ENCODE data around the gene RAP1GDS1. TPM values are rescaled to one million over a fixed set of nuclear protein-coding genes. Genes with fewer than 3 reads are reported as not detected.
"Not testable (repeated sequence)": the region's sequence is repeated elsewhere in the genome, so short reads cannot be mapped to it uniquely, and the experiment has no call there.

The RAP1GDS1 gene
- total RNA-seq, 1 donor from 2014 or later, result 31.6 TPM

GRCh38 chr4:98452091-98452490 is 190.9 kb downstream of the RAP1GDS1 start:
- Mint-ChIP-seq H3K9me3 (peaks cover 3% of the 10 kb centered on the region), H3K4me3 (no peak overlapping the region), H3K27me3 (no peaks in the 10 kb centered on the region), H3K27ac (no peak overlapping the region), H3K36me3 (no peaks in the 10 kb centered on the region), H3K4me1 (ENCODE audit: unreplicated experiment) (no peaks in the 10 kb centered on the region)
- no peak for DNase-seq (ENCODE audit: extremely low spot score, unreplicated experiment)
- TF ChIP-seq CTCF (conservative IDR thresholded peaks at IDR 0.05), result no peak

GRCh38 chr4:98457422-98457821 is 196.2 kb downstream of the RAP1GDS1 start:
- not testable (repeated sequence) for H3K27me3 Mint-ChIP-seq; DNase-seq (ENCODE audit: extremely low spot score, unreplicated experiment); H3K27ac Mint-ChIP-seq; H3K4me1 Mint-ChIP-seq (ENCODE audit: unreplicated experiment); H3K36me3 Mint-ChIP-seq; H3K9me3 Mint-ChIP-seq; H3K4me3 Mint-ChIP-seq

- H3K4me3 Mint-ChIP-seq; DNase-seq (ENCODE audit: extremely low spot score, unreplicated experiment); H3K27ac Mint-ChIP-seq; H3K36me3 Mint-ChIP-seq; H3K27me3 Mint-ChIP-seq; H3K9me3 Mint-ChIP-seq; H3K4me1 Mint-ChIP-seq (ENCODE audit: unreplicated experiment): not testable (repeated sequence)
Measured at GRCh38 chr4:98461121-98461865, 200.1 kb downstream of the RAP1GDS1 start.

- no peak for TF ChIP-seq CTCF (conservative IDR thresholded peaks at IDR 0.05)
- H3K27me3 Mint-ChIP-seq, result no peaks in the 10 kb centered on the region
- no peaks in the 10 kb centered on the region for H3K9me3 Mint-ChIP-seq
- H3K27ac Mint-ChIP-seq, result no peak overlapping the region
- no peaks in the 10 kb centered on the region for H3K36me3 Mint-ChIP-seq
- no peak for DNase-seq (ENCODE audit: extremely low spot score, unreplicated experiment)
- H3K4me1 Mint-ChIP-seq (ENCODE audit: unreplicated experiment), result peaks cover 5% of the 10 kb centered on the region
- no peak overlapping the region for H3K4me3 Mint-ChIP-seq
Measured at GRCh38 chr4:98462487-98462886, 201.3 kb downstream of the RAP1GDS1 start.

GRCh38 chr4:98466868-98467599 is 205.8 kb downstream of the RAP1GDS1 start:
- peak overlapping the region; percentile 84 for H3K4me3 Mint-ChIP-seq
- H3K4me1 Mint-ChIP-seq (ENCODE audit: unreplicated experiment), result peaks cover 14% of the 10 kb centered on the region
- TF ChIP-seq CTCF (conservative IDR thresholded peaks at IDR 0.05), result no peak
- H3K27me3 Mint-ChIP-seq, result no peaks in the 10 kb centered on the region
- H3K27ac Mint-ChIP-seq, result no peak overlapping the region
- no peaks in the 10 kb centered on the region for H3K9me3 Mint-ChIP-seq
- DNase-seq (ENCODE audit: extremely low spot score, unreplicated experiment), result no peak
- peaks cover 11% of the 10 kb centered on the region for H3K36me3 Mint-ChIP-seq

- Mint-ChIP-seq H3K9me3 (no peaks in the 10 kb centered on the region), H3K27ac (peak overlapping the region; percentile 77), H3K27me3 (no peaks in the 10 kb centered on the region), H3K36me3 (peaks cover 17% of the 10 kb centered on the region), H3K4me3 (peak overlapping the region; percentile 84), H3K4me1 (ENCODE audit: unreplicated experiment) (peaks cover 14% of the 10 kb centered on the region)
- peak; percentile 90 for TF ChIP-seq CTCF (conservative IDR thresholded peaks at IDR 0.05)
- peak; percentile 81 for DNase-seq (ENCODE audit: extremely low spot score, unreplicated experiment)
Measured at GRCh38 chr4:98467627-98468072, 206.5 kb downstream of the RAP1GDS1 start.

Data from type B pancreatic cell (in vitro differentiated cells).